DOHH2 (cell line): ENCODE measurements around the gene EPS8.

ENCODE experiments used
- H3F3A ChIP-seq: fragments of 200-600 bp; sonication (generic), shearing (Covaris generic); 2 replicates; pipeline ENCODE4 v1.6.0; 2016; ENCODE audit warnings: antibody characterized with exemption, mild to moderate bottlenecking; ENCODE audit not compliant: control insufficient read depth, insufficient read depth
- H3K27ac ChIP-seq: fragments of 200-600 bp; sonication (generic); 2 replicates; pipeline ENCODE4 v1.5.1; 2014; ENCODE audit warnings: low read depth, mild to moderate bottlenecking, low read length, moderate library complexity
- H3K27me3 ChIP-seq: fragments of 200-600 bp; sonication (generic); 2 replicates; pipeline ENCODE4 v1.6.1; 2014; ENCODE audit warnings: mild to moderate bottlenecking, low read length, mixed read lengths; ENCODE audit not compliant: control insufficient read depth
- H3K36me3 ChIP-seq: fragments of 200-600 bp; sonication (generic); 2 replicates; pipeline ENCODE4 v1.6.1; 2014; ENCODE audit warnings: mild to moderate bottlenecking, low read length, moderate library complexity, mixed read lengths; ENCODE audit not compliant: control insufficient read depth
- H3K4me1 ChIP-seq: fragments of 200-600 bp; sonication (generic); 2 replicates; pipeline ENCODE4 v1.6.1; 2014; ENCODE audit warnings: mild to moderate bottlenecking, low read length, mixed read lengths; ENCODE audit not compliant: control insufficient read depth
- H3K4me2 ChIP-seq: fragments of 200-600 bp; sonication (generic); 2 replicates; pipeline ENCODE4 v1.6.0; 2014; ENCODE audit warnings: mild to moderate bottlenecking, low read length, moderate library complexity
- H3K4me3 ChIP-seq: fragments of 200-600 bp; sonication (generic); 2 replicates; pipeline ENCODE4 v1.5.1; 2014; ENCODE audit warnings: mild to moderate bottlenecking, low read length, mixed read lengths
- H3K79me2 ChIP-seq: fragments of 200-600 bp; sonication (generic); 2 replicates; pipeline ENCODE4 v1.6.1; 2014; ENCODE audit warnings: mild to moderate bottlenecking, low read length, mixed read lengths; ENCODE audit not compliant: control insufficient read depth
- H3K9me2 ChIP-seq: fragments of 200-600 bp; sonication (generic); replicated peaks from 2 replicates; pipeline ENCODE4 v1.6.1; 2014; ENCODE audit warnings: mild to moderate bottlenecking, low read length, mixed read lengths; ENCODE audit not compliant: control insufficient read depth
- H3K9me3 ChIP-seq: fragments of 200-600 bp; sonication (generic); 2 replicates; pipeline ENCODE4 v1.6.1; 2014; ENCODE audit warnings: antibody characterized with exemption, low read length, mixed read lengths; ENCODE audit not compliant: control insufficient read depth, insufficient read depth
- H4K20me1 ChIP-seq: fragments of 200-600 bp; sonication (generic); 2 replicates; pipeline ENCODE4 v1.6.0; 2014; ENCODE audit warnings: low read depth, mild to moderate bottlenecking, antibody characterized with exemption, low read length, moderate library complexity; ENCODE audit not compliant: control insufficient read depth, insufficient read depth
- CTCF ChIP-seq: fragments of 200-600 bp; sonication (generic); IDR thresholded peaks from one replicate; pipeline ENCODE4 v1.5.1; 2014; ENCODE audit warnings: antibody characterized with exemption, mild to moderate bottlenecking, low read depth, low read length; ENCODE audit not compliant: poor library complexity, severe bottlenecking
- EZH2phosphoT487 ChIP-seq: fragments of 200-600 bp; sonication (generic); IDR thresholded peaks from 2 replicates; pipeline ENCODE4 v1.6.1; 2017; ENCODE audit warnings: borderline replicate concordance, mild to moderate bottlenecking, antibody characterized with exemption, low read length, moderate library complexity, mixed read lengths

The EPS8 gene

GRCh38 chr12:15608406-15608805 is 180.8 kb downstream of the EPS8 start:
- no peaks in the 10 kb centered on the region for H3K4me1 ChIP-seq
- H3K79me2 ChIP-seq: no peaks in the 10 kb centered on the region
- no peaks in the 10 kb centered on the region for H3F3A ChIP-seq
- H3K9me2 ChIP-seq: no peaks in the 10 kb centered on the region; the same call in 1 of the 2 replicates
- H3K27me3 ChIP-seq: no peaks in the 10 kb centered on the region
- no peak for TF ChIP-seq EZH2phosphoT487
- TF ChIP-seq CTCF: no peak
- no peaks in the 10 kb centered on the region for H4K20me1 ChIP-seq
- no peak overlapping the region for H3K4me2 ChIP-seq
- no peak overlapping the region for H3K4me3 ChIP-seq
- H3K36me3 ChIP-seq: no peaks in the 10 kb centered on the region
- no peak overlapping the region for H3K27ac ChIP-seq
- no peaks in the 10 kb centered on the region for H3K9me3 ChIP-seq

- TF ChIP-seq CTCF (no peak), EZH2phosphoT487 (no peak)
- no peaks in the 10 kb centered on the region; the same call in 1 of the 2 replicates for H3K9me2 ChIP-seq
- H3K4me2 ChIP-seq: no peak overlapping the region
- H4K20me1 ChIP-seq: no peaks in the 10 kb centered on the region
- no peaks in the 10 kb centered on the region for H3K9me3 ChIP-seq
- no peaks in the 10 kb centered on the region for H3K79me2 ChIP-seq
- H3K27me3 ChIP-seq: no peaks in the 10 kb centered on the region
- H3K4me3 ChIP-seq: no peak overlapping the region
- H3K36me3 ChIP-seq: no peaks in the 10 kb centered on the region
- H3K4me1 ChIP-seq: no peaks in the 10 kb centered on the region
- no peak overlapping the region for H3K27ac ChIP-seq
- no peaks in the 10 kb centered on the region for H3F3A ChIP-seq
These were observed 183.2 kb downstream of the EPS8 start for GRCh38 chr12:15605881-15606590.

GRCh38 chr12:15603474-15604085 is 185.6 kb downstream of the EPS8 start:
- Histone ChIP-seq H3K9me2 (no peaks in the 10 kb centered on the region), H3K4me1 (no peaks in the 10 kb centered on the region), H3K4me2 (no peak overlapping the region), H3K9me3 (no peaks in the 10 kb centered on the region), H3K27ac (no peak overlapping the region), H3K4me3 (no peak overlapping the region), H4K20me1 (no peaks in the 10 kb centered on the region), H3K27me3 (no peaks in the 10 kb centered on the region; the same call in 1 of the 2 replicates), H3K36me3 (no peaks in the 10 kb centered on the region), H3F3A (no peaks in the 10 kb centered on the region), H3K79me2 (no peaks in the 10 kb centered on the region)
- no peak for TF ChIP-seq CTCF
- no peak for TF ChIP-seq EZH2phosphoT487
